Measurements from ENCODE around the gene RIN1. TPM values are rescaled to one million over a fixed set of nuclear protein-coding genes. Genes with fewer than 3 reads are reported as not detected.

Gene RIN1
- total and polyA plus RNA-seq, 2 experiments from 2014 or later = 2.5 to 8.2 TPM

- H3K4me3 ChIP-seq = no peak overlapping the region
- H3K4me2 ChIP-seq = no peak overlapping the region
- no peaks in the 10 kb centered on the region for H3K9me3 Mint-ChIP-seq
- ATAC-seq = no peak
- TF ChIP-seq CREB1 (CRISPR knock-in tag; IDR thresholded peaks at IDR 0.05; ENCODE audit: low read depth) = no peak
- TF ChIP-seq ZNF114 (CRISPR knock-in tag; IDR thresholded peaks at IDR 0.05) = no peak
- TF ChIP-seq ZNF462 (CRISPR knock-in tag; IDR thresholded peaks at IDR 0.05) = no peak
- TF ChIP-seq STAT1 (IDR thresholded peaks at IDR 0.05; ENCODE audit: unreplicated experiment) = no peak
- no peak for TF ChIP-seq POLR2AphosphoS5 (IDR thresholded peaks at IDR 0.05; ENCODE audit: low read depth)
- TF ChIP-seq REST (IDR thresholded peaks at IDR 0.05; ENCODE audit: unreplicated experiment) = no peak
- TF ChIP-seq ZNF331 (CRISPR knock-in tag; IDR thresholded peaks at IDR 0.05; ENCODE audit: low read depth) = no peak
- no peak for TF ChIP-seq EZH2phosphoT487 (IDR thresholded peaks at IDR 0.05; ENCODE audit: unreplicated experiment)
- TF ChIP-seq CTCF (conservative IDR thresholded peaks at IDR 0.05; ENCODE audit: low read depth in 2 of 2) = no peak
- TF ChIP-seq ETS1 (IDR thresholded peaks at IDR 0.05) = no peak
- TF ChIP-seq NANOG (IDR thresholded peaks at IDR 0.05; ENCODE audit: borderline replicate concordance) = no peak
- no peak for TF ChIP-seq JUNB (IDR thresholded peaks at IDR 0.05; ENCODE audit: unreplicated experiment)
- peaks cover 22% of the 10 kb centered on the region for H3K27me3 Mint-ChIP-seq (ENCODE audit: insufficient read depth, low read depth, poor library complexity)
- no peaks in the 10 kb centered on the region for H3K79me2 ChIP-seq (replicated peaks; ENCODE audit: insufficient read depth)
- H3K4me3 Mint-ChIP-seq = no peak overlapping the region
- no peaks in the 10 kb centered on the region for H3K9me2 ChIP-seq (ENCODE audit: insufficient read depth)
- H3K4me1 Mint-ChIP-seq = peaks cover 27% of the 10 kb centered on the region
- no peak overlapping the region for H3K27ac Mint-ChIP-seq
- no peak overlapping the region for H2AFZ ChIP-seq
- DNase-seq (ENCODE audit: low spot score) = no peak
- no peaks in the 10 kb centered on the region for H3K36me3 ChIP-seq (ENCODE audit: insufficient read depth)
- H4K20me1 ChIP-seq (replicated peaks; ENCODE audit: insufficient read depth) = no peaks in the 10 kb centered on the region
- H3K36me3 Mint-ChIP-seq (ENCODE audit: low read depth) = no peaks in the 10 kb centered on the region
- H3K27ac ChIP-seq (ENCODE audit: low read depth) = no peak overlapping the region
- H3K4me1 ChIP-seq (ENCODE audit: insufficient read depth) = peaks cover 16% of the 10 kb centered on the region; the same call in 1 of the 2 replicates
- H3F3A ChIP-seq (replicated peaks; ENCODE audit: low read depth) = 0 out of 2 replicates have a peak, but pooled peaks cover 3% of the 10 kb centered on the region
- no peaks in the 10 kb centered on the region for H3K27me3 ChIP-seq (ENCODE audit: insufficient read depth)
These were observed 4.5 kb downstream of the RIN1 start for GRCh38 chr11:66331542-66332370.
